ENCODE results near the gene LCE3B. TPM values are rescaled to one million over a fixed set of nuclear protein-coding genes. Genes with fewer than 3 reads are reported as not detected.

Gene LCE3B
- polyA plus RNA-seq, 1 experiment: not detected

- no peak for DNase-seq (ENCODE audit: low read depth, low spot score)
- Histone ChIP-seq H3K4me3 (ENCODE audit: low read depth, low read length) (no peak overlapping the region), H3K27me3 (ENCODE audit: control insufficient read depth, insufficient read depth, low read length) (no peaks in the 10 kb centered on the region), H3K9me3 (ENCODE audit: control insufficient read depth, insufficient read depth, low read length) (no peaks in the 10 kb centered on the region), H3K27ac (ENCODE audit: low read depth, low read length) (no peak overlapping the region)
- no peak for TF ChIP-seq CTCF (IDR thresholded peaks at IDR 0.05; ENCODE audit: low read depth, low read length)
- ChIA-PET CTCF (no interaction called here), POLR2A (no interaction called here)
Observed at GRCh38 chr1:152656459-152656858, 42.8 kb downstream of the LCE3B start.

GRCh38 chr1:152657677-152658076 lies 44.1 kb downstream of the LCE3B start:
- CTCF ChIA-PET: interaction anchor here (0.6 kb wide), 1 partner anchor 886 kb away, joined by 3 read pairs; no protein-coding TSS in a partner anchor
- no peak for TF ChIP-seq CTCF (IDR thresholded peaks at IDR 0.05; ENCODE audit: low read depth, low read length)
- H3K9me3 ChIP-seq (ENCODE audit: control insufficient read depth, insufficient read depth, low read length): no peaks in the 10 kb centered on the region
- POLR2A ChIA-PET: no interaction called here
- no peaks in the 10 kb centered on the region for H3K27me3 ChIP-seq (ENCODE audit: control insufficient read depth, insufficient read depth, low read length)
- H3K4me3 ChIP-seq (ENCODE audit: low read depth, low read length): no peak overlapping the region
- H3K27ac ChIP-seq (ENCODE audit: low read depth, low read length): no peak overlapping the region
- DNase-seq (ENCODE audit: low read depth, low spot score): no peak

GRCh38 chr1:152658649-152659048 lies 45.0 kb downstream of the LCE3B start:
- no peaks in the 10 kb centered on the region for H3K27me3 ChIP-seq (ENCODE audit: control insufficient read depth, insufficient read depth, low read length)
- H3K27ac ChIP-seq (ENCODE audit: low read depth, low read length): no peak overlapping the region
- no peak overlapping the region for H3K4me3 ChIP-seq (ENCODE audit: low read depth, low read length)
- CTCF ChIA-PET: no interaction called here
- no peak for DNase-seq (ENCODE audit: low read depth, low spot score)
- POLR2A ChIA-PET: no interaction called here
- no peak for TF ChIP-seq CTCF (IDR thresholded peaks at IDR 0.05; ENCODE audit: low read depth, low read length)
- H3K9me3 ChIP-seq (ENCODE audit: control insufficient read depth, insufficient read depth, low read length): no peaks in the 10 kb centered on the region

- CTCF ChIA-PET: interaction anchor here (0.5 kb wide), 1 partner anchor 9 kb away, joined by 4 read pairs; no protein-coding TSS in a partner anchor
- DNase-seq (ENCODE audit: low read depth, low spot score): no peak
- H3K27ac ChIP-seq (ENCODE audit: low read depth, low read length): no peak within 1 kb of the TSS
- no peak for TF ChIP-seq CTCF (IDR thresholded peaks at IDR 0.05; ENCODE audit: low read depth, low read length)
- H3K4me3 ChIP-seq (ENCODE audit: low read depth, low read length): no peak within 1 kb of the TSS
- peaks cover 7% of the 10 kb centered on the region for H3K9me3 ChIP-seq (ENCODE audit: control insufficient read depth, insufficient read depth, low read length)
- no peaks in the 10 kb centered on the region for H3K27me3 ChIP-seq (ENCODE audit: control insufficient read depth, insufficient read depth, low read length)
- POLR2A ChIA-PET: no interaction called here
Observed at GRCh38 chr1:152663098-152663497, 49.5 kb downstream of the LCE3B start, which contains the start of gene LCE2D. LCE2D (plus strand) TSS chr1:152663380; CDS start chr1:152664106, 726 bp downstream.

Small RNAs within 50 kb of the gene (small RNA-seq; reads per million reads assigned to genes)
- gene LCE3A (ENCODE audit: insufficient read length, low read depth) (not detected), gene LCE3B (ENCODE audit: insufficient read length, low read depth) (not detected)

Other genes starting within 250 kb of the LCE3B start
- not detected in 2 replicates for gene CRNN, start 199.5 kb upstream of the LCE3B start, polyA plus RNA-seq (2011; rRNA removed)
- gene LCE5A, start 103.0 kb upstream of the LCE3B start, polyA plus RNA-seq (2011; rRNA removed): not detected in 2 replicates
- not detected in 2 replicates for gene CRCT1, start 99.3 kb upstream of the LCE3B start, polyA plus RNA-seq (2011; rRNA removed)
- not detected in 2 replicates for gene LCE3E, start 47.0 kb upstream of the LCE3B start, polyA plus RNA-seq (2011; rRNA removed)
- gene LCE3D, start 33.3 kb upstream of the LCE3B start, polyA plus RNA-seq (2011; rRNA removed): not detected in 2 replicates
- gene LCE3C, start 13.6 kb upstream of the LCE3B start, polyA plus RNA-seq (2011; rRNA removed): not detected in 2 replicates
- not detected in 2 replicates for gene LCE3A, start 9.3 kb downstream of the LCE3B start, polyA plus RNA-seq (2011; rRNA removed)
- gene LCE2D, start 49.6 kb downstream of the LCE3B start, polyA plus RNA-seq (2011; rRNA removed): not detected in 2 replicates
- not detected in 2 replicates for gene LCE2C, start 61.5 kb downstream of the LCE3B start, polyA plus RNA-seq (2011; rRNA removed)
- gene LCE2B, start 72.3 kb downstream of the LCE3B start, polyA plus RNA-seq (2011; rRNA removed): not detected in 2 replicates
- gene LCE2A, start 84.5 kb downstream of the LCE3B start, polyA plus RNA-seq (2011; rRNA removed): not detected in 2 replicates
- gene LCE4A, start 94.3 kb downstream of the LCE3B start, polyA plus RNA-seq (2011; rRNA removed): not detected in 2 replicates
- gene KPRP, start 144.2 kb downstream of the LCE3B start, polyA plus RNA-seq (2011; rRNA removed): not detected in 2 replicates
- gene LCE1F, start 161.3 kb downstream of the LCE3B start, polyA plus RNA-seq (2011; rRNA removed): not detected in 2 replicates
- not detected in 2 replicates for gene LCE1E, start 172.4 kb downstream of the LCE3B start, polyA plus RNA-seq (2011; rRNA removed)
- gene LCE1D, start 182.9 kb downstream of the LCE3B start, polyA plus RNA-seq (2011; rRNA removed): not detected in 2 replicates
- gene LCE1C, start 192.8 kb downstream of the LCE3B start, polyA plus RNA-seq (2011; rRNA removed): not detected in 2 replicates
- gene LCE1B, start 198.2 kb downstream of the LCE3B start, polyA plus RNA-seq (2011; rRNA removed): not detected in 2 replicates
- gene LCE1A, start 213.7 kb downstream of the LCE3B start, polyA plus RNA-seq (2011; rRNA removed): not detected in 2 replicates
- gene LCE6A, start 229.0 kb downstream of the LCE3B start, polyA plus RNA-seq (2011; rRNA removed): not detected in 2 replicates
- gene LCE7A, start 246.2 kb downstream of the LCE3B start, polyA plus RNA-seq (2011; rRNA removed): not detected in 2 replicates